HG02938 (cell line): Measurements from ENCODE around the gene TARBP2.
"Not testable (repeated sequence)": the region's sequence is repeated elsewhere in the genome, so short reads cannot be mapped to it uniquely, and the experiment has no call there.

Source experiments
- ATAC-seq: cut with Tn5 transposase; IDR thresholded peaks from one replicate; pipeline ENCODE4 v1.9.1; 2021; ENCODE audit warnings: mild to moderate bottlenecking, moderate library complexity; ENCODE audit not compliant: unreplicated experiment

Gene TARBP2

GRCh38 chr12:53510181-53510812 is 9.2 kb downstream of the TARBP2 start:
- ATAC-seq, result no peak

- no peak for ATAC-seq
Observed at GRCh38 chr12:53513712-53514410, 12.8 kb downstream of the TARBP2 start.

GRCh38 chr12:53514628-53515290 is 13.7 kb downstream of the TARBP2 start:
- no peak for ATAC-seq

GRCh38 chr12:53515291-53515680 is 14.2 kb downstream of the TARBP2 start:
- ATAC-seq, result no peak

GRCh38 chr12:53516758-53517455 is 15.8 kb downstream of the TARBP2 start:
- no peak for ATAC-seq

- ATAC-seq, result no peak
Observed at GRCh38 chr12:53518381-53518780, 17.3 kb downstream of the TARBP2 start.

GRCh38 chr12:53523131-53523530 is 22.0 kb downstream of the TARBP2 start:
- ATAC-seq, result no peak

GRCh38 chr12:53524476-53524875 is 23.4 kb downstream of the TARBP2 start:
- ATAC-seq, result no peak

GRCh38 chr12:53530061-53530460 is 29.0 kb downstream of the TARBP2 start:
- ATAC-seq, result no peak

- ATAC-seq, result no peak
Observed at GRCh38 chr12:53530920-53531319, 29.8 kb downstream of the TARBP2 start.

- no peak for ATAC-seq
Observed at GRCh38 chr12:53532021-53532420, 30.9 kb downstream of the TARBP2 start.

- ATAC-seq, result no peak
Observed at GRCh38 chr12:53532524-53533445, 31.7 kb downstream of the TARBP2 start.

- ATAC-seq, result no peak
Observed at GRCh38 chr12:53533471-53533870, 32.4 kb downstream of the TARBP2 start.

GRCh38 chr12:53536962-53537361 is 35.9 kb downstream of the TARBP2 start:
- no peak for ATAC-seq

GRCh38 chr12:53538209-53538689 is 37.2 kb downstream of the TARBP2 start:
- ATAC-seq, result no peak

- no peak for ATAC-seq
Observed at GRCh38 chr12:53539526-53539925, 38.4 kb downstream of the TARBP2 start.

- ATAC-seq, result no peak
Observed at GRCh38 chr12:53543539-53543938, 42.5 kb downstream of the TARBP2 start.

- not testable (repeated sequence) for ATAC-seq
Observed at GRCh38 chr12:53548354-53548753, 47.3 kb downstream of the TARBP2 start.

- not testable (repeated sequence) for ATAC-seq
Observed at GRCh38 chr12:53550131-53550530, 49.0 kb downstream of the TARBP2 start.

- ATAC-seq, result no peak
Observed at GRCh38 chr12:53550595-53550994, 49.5 kb downstream of the TARBP2 start.
